Occipital lobe (tissue), 2 donors: Measurements from ENCODE around the gene HMCN2. TPM values are rescaled to one million over a fixed set of nuclear protein-coding genes. Genes with fewer than 3 reads are reported as not detected.

Experiments used
- DNase-seq: peaks from one replicate; lab custom pipeline; 2025; lab: John Stamatoyannopoulos, UW
- total RNA-seq: library from RNA; depleted of rRNA; stranded (reverse); fragments of >200 nt; gene quantifications from one replicate; pipeline ENCODE4 v1.2.3, GENCODE V29; 2014

The HMCN2 gene
- total RNA-seq, 1 donor from 2014 or later: not detected

- peak; percentile 63 for DNase-seq
Observed at GRCh38 chr9:130305381-130305780, 39.8 kb downstream of the HMCN2 start.

GRCh38 chr9:130306823-130307666 is 41.5 kb downstream of the HMCN2 start:
- DNase-seq: no peak

GRCh38 chr9:130307667-130307943 is 42.0 kb downstream of the HMCN2 start:
- no peak for DNase-seq

GRCh38 chr9:130308081-130308571 is 42.6 kb downstream of the HMCN2 start:
- no peak for DNase-seq

GRCh38 chr9:130309689-130310455 is 44.3 kb downstream of the HMCN2 start:
- DNase-seq: no peak

- no peak for DNase-seq
Observed at GRCh38 chr9:130310456-130310855, 44.9 kb downstream of the HMCN2 start.

GRCh38 chr9:130311003-130311402 is 45.4 kb downstream of the HMCN2 start:
- no peak for DNase-seq

GRCh38 chr9:130311408-130312140 is 46.0 kb downstream of the HMCN2 start:
- DNase-seq: no peak

- no peak for DNase-seq
Observed at GRCh38 chr9:130313103-130313858, 47.7 kb downstream of the HMCN2 start.

GRCh38 chr9:130315446-130316226 is 50.1 kb downstream of the HMCN2 start:
- DNase-seq: no peak

- DNase-seq: no peak
Observed at GRCh38 chr9:130316430-130316829, 50.9 kb downstream of the HMCN2 start.

- no peak for DNase-seq
Observed at GRCh38 chr9:130319300-130319699, 53.7 kb downstream of the HMCN2 start.

- DNase-seq: no peak
Observed at GRCh38 chr9:130319944-130320712, 54.6 kb downstream of the HMCN2 start.

- DNase-seq: no peak
Observed at GRCh38 chr9:130320723-130321481, 55.3 kb downstream of the HMCN2 start.

- no peak for DNase-seq
Observed at GRCh38 chr9:130321539-130321938, 56.0 kb downstream of the HMCN2 start.

- DNase-seq: no peak
Observed at GRCh38 chr9:130323051-130323745, 57.6 kb downstream of the HMCN2 start.

GRCh38 chr9:130325921-130326320 is 60.4 kb downstream of the HMCN2 start:
- DNase-seq: no peak

GRCh38 chr9:130327070-130327780 is 61.7 kb downstream of the HMCN2 start:
- no peak for DNase-seq
